ENCODE data around the gene SAMD4B. TPM values are rescaled to one million over a fixed set of nuclear protein-coding genes. Genes with fewer than 3 reads are reported as not detected.
A peak's percentile ranks its signal among the peaks of the same experiment; 100 is the strongest.

SAMD4B gene
- total and polyA plus RNA-seq, 9 of the 15 experiments (the other 6 are each of a cell fraction or from before 2014, with no cell fraction given) = 3.4 to 90.5 (median 38.0) TPM

- TF ChIP-seq, protein P1, sequence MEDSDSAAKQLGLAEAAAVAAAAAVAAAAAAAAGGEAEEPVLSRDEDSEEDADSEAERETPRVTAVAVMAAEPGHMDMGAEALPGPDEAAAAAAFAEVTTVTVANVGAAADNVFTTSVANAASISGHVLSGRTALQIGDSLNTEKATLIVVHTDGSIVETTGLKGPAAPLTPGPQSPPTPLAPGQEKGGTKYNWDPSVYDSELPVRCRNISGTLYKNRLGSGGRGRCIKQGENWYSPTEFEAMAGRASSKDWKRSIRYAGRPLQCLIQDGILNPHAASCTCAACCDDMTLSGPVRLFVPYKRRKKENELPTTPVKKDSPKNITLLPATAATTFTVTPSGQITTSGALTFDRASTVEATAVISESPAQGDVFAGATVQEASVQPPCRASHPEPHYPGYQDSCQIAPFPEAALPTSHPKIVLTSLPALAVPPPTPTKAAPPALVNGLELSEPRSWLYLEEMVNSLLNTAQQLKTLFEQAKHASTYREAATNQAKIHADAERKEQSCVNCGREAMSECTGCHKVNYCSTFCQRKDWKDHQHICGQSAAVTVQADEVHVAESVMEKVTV (CRISPR knock-in tag; IDR thresholded peaks at IDR 0.05) = no peak
- TF ChIP-seq NFIX (CRISPR knock-in tag; IDR thresholded peaks at IDR 0.05; ENCODE audit: low read depth) = no peak
- TF ChIP-seq, protein P2, sequence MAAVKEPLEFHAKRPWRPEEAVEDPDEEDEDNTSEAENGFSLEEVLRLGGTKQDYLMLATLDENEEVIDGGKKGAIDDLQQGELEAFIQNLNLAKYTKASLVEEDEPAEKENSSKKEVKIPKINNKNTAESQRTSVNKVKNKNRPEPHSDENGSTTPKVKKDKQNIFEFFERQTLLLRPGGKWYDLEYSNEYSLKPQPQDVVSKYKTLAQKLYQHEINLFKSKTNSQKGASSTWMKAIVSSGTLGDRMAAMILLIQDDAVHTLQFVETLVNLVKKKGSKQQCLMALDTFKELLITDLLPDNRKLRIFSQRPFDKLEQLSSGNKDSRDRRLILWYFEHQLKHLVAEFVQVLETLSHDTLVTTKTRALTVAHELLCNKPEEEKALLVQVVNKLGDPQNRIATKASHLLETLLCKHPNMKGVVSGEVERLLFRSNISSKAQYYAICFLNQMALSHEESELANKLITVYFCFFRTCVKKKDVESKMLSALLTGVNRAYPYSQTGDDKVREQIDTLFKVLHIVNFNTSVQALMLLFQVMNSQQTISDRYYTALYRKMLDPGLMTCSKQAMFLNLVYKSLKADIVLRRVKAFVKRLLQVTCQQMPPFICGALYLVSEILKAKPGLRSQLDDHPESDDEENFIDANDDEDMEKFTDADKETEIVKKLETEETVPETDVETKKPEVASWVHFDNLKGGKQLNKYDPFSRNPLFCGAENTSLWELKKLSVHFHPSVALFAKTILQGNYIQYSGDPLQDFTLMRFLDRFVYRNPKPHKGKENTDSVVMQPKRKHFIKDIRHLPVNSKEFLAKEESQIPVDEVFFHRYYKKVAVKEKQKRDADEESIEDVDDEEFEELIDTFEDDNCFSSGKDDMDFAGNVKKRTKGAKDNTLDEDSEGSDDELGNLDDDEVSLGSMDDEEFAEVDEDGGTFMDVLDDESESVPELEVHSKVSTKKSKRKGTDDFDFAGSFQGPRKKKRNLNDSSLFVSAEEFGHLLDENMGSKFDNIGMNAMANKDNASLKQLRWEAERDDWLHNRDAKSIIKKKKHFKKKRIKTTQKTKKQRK (IDR thresholded peaks at IDR 0.05; ENCODE audit: borderline replicate concordance, low read depth, low read length) = no peak
- peak; percentile 70 for TF ChIP-seq BCOR (IDR thresholded peaks at IDR 0.05)
- TF ChIP-seq, protein P3, sequence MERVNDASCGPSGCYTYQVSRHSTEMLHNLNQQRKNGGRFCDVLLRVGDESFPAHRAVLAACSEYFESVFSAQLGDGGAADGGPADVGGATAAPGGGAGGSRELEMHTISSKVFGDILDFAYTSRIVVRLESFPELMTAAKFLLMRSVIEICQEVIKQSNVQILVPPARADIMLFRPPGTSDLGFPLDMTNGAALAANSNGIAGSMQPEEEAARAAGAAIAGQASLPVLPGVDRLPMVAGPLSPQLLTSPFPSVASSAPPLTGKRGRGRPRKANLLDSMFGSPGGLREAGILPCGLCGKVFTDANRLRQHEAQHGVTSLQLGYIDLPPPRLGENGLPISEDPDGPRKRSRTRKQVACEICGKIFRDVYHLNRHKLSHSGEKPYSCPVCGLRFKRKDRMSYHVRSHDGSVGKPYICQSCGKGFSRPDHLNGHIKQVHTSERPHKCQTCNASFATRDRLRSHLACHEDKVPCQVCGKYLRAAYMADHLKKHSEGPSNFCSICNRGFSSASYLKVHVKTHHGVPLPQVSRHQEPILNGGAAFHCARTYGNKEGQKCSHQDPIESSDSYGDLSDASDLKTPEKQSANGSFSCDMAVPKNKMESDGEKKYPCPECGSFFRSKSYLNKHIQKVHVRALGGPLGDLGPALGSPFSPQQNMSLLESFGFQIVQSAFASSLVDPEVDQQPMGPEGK (CRISPR knock-in tag; IDR thresholded peaks at IDR 0.05; ENCODE audit: borderline replicate concordance) = no peak
- no peak for TF ChIP-seq SAP30 (IDR thresholded peaks at IDR 0.05; ENCODE audit: borderline replicate concordance, insufficient read depth, low read depth, low read length, poor library complexity, severe bottlenecking)
- no peak for TF ChIP-seq U2AF2 (optimal IDR thresholded peaks at IDR 0.05; ENCODE audit: low read depth, low read length)
- no peak for TF ChIP-seq ZNF274 (IDR thresholded peaks at IDR 0.05; ENCODE audit: borderline replicate concordance, low read depth, low read length)
- TF ChIP-seq, protein P4, sequence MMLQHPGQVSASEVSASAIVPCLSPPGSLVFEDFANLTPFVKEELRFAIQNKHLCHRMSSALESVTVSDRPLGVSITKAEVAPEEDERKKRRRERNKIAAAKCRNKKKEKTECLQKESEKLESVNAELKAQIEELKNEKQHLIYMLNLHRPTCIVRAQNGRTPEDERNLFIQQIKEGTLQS (IDR thresholded peaks at IDR 0.05) = peak; percentile 91
- TF ChIP-seq, protein P4 (CRISPR knock-in tag; conservative IDR thresholded peaks at IDR 0.05) = peak; percentile 94
- no peak for TF ChIP-seq ZNF695 (CRISPR knock-in tag; IDR thresholded peaks at IDR 0.05)
- no peak for TF ChIP-seq RBBP5 (IDR thresholded peaks at IDR 0.05; ENCODE audit: borderline replicate concordance, insufficient read depth, low read length, poor library complexity, severe bottlenecking)
- no peak for TF ChIP-seq HCFC1 (IDR thresholded peaks at IDR 0.05; ENCODE audit: low read depth, low read length)
- TF ChIP-seq THRAP3 (IDR thresholded peaks at IDR 0.05; ENCODE audit: borderline replicate concordance) = no peak
These were observed 61.4 kb downstream of the SAMD4B start (continued) for GRCh38 chr19:39403331-39404312.

Data from K562 (cell line).